ENCODE measurements around the gene SYNGR3. TPM values are rescaled to one million over a fixed set of nuclear protein-coding genes. Genes with fewer than 3 reads are reported as not detected.

Gene SYNGR3
- total RNA-seq, 1 experiment from 2014 or later = 11.9 TPM

DNA sequence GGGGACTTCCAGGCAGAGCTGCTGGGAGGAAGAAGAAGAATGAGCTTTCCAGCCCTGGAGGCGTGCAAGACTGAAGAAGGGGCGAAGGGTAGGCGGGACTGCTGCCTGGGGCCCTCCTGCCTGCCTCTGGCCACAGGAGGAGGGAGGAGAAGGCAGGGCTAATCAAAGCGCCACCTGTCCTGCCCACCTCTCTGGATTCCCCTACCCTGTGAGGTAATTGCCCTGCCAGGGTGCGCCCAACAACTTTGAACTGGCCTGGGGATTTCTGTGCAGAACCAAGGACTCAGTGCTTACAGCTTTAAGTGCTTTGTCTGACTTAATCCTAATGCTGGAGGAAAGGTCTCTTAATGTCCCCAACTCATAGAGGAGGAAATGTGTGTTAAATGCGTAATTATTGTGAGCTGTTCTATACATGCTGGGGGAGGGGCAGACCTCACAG is 8.4 kb upstream of the SYNGR3 start, which contains the start of gene NOXO1:
TSS of gene NOXO1 (minus strand) at position 72 of the 439 bp plus-strand sequence. CDS start 290 bp downstream, outside the sequence.
- H3K79me1 ChIP-seq (ENCODE audit: insufficient read depth, low read depth, low read length, poor library complexity, severe bottlenecking) = no peaks in the 10 kb centered on the region
- no peak within 1 kb of the TSS for H2BK15ac ChIP-seq (ENCODE audit: low read depth, low read length)
- no peak within 1 kb of the TSS; the same call in 1 of the 2 replicates for H3K14ac ChIP-seq (ENCODE audit: insufficient read depth, low read length)
- H3K9me3 ChIP-seq (ENCODE audit: control insufficient read depth, low read depth, low read length) = no peaks in the 10 kb centered on the region
- peaks cover 19 to 26% of the 10 kb centered on the region in 2 experiments for H3K4me1 Mint-ChIP-seq
- no peaks in the 10 kb centered on the region; the same call in 1 of the 2 replicates for H3K79me2 ChIP-seq (ENCODE audit: insufficient read depth, low read length)
- TF ChIP-seq, protein P1, sequence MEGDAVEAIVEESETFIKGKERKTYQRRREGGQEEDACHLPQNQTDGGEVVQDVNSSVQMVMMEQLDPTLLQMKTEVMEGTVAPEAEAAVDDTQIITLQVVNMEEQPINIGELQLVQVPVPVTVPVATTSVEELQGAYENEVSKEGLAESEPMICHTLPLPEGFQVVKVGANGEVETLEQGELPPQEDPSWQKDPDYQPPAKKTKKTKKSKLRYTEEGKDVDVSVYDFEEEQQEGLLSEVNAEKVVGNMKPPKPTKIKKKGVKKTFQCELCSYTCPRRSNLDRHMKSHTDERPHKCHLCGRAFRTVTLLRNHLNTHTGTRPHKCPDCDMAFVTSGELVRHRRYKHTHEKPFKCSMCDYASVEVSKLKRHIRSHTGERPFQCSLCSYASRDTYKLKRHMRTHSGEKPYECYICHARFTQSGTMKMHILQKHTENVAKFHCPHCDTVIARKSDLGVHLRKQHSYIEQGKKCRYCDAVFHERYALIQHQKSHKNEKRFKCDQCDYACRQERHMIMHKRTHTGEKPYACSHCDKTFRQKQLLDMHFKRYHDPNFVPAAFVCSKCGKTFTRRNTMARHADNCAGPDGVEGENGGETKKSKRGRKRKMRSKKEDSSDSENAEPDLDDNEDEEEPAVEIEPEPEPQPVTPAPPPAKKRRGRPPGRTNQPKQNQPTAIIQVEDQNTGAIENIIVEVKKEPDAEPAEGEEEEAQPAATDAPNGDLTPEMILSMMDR (conservative IDR thresholded peaks at IDR 0.05) = no peak
- H3K27me3 Mint-ChIP-seq (ENCODE audit: low read depth) = peaks cover 40% of the 10 kb centered on the region
- H3K4me2 ChIP-seq (ENCODE audit: insufficient read depth, insufficient read length, low read length) = peak within 1 kb of the TSS; percentile 40
- peaks cover 24% of the 10 kb centered on the region for H3K23me2 ChIP-seq (ENCODE audit: insufficient read length, low read depth, low read length, poor library complexity, severe bottlenecking)
- H3K4me3 Mint-ChIP-seq = peak within 1 kb of the TSS in 1 of 2 experiments; percentile 64; a peak in 4 of 5 replicates
- no peak within 1 kb of the TSS for H2AK5ac ChIP-seq (ENCODE audit: insufficient read length, low read length)
- no peak within 1 kb of the TSS for H3K9ac ChIP-seq (ENCODE audit: extremely low read depth, insufficient read length, low read length)
- H3K9me3 Mint-ChIP-seq = no peaks in the 10 kb centered on the region
- H2BK5ac ChIP-seq (ENCODE audit: insufficient read length, low read length) = no peak within 1 kb of the TSS
- H2AFZ ChIP-seq (ENCODE audit: low read length) = no peak within 1 kb of the TSS
- H3K4ac ChIP-seq (ENCODE audit: low read depth, low read length) = no peak within 1 kb of the TSS
- H3K23ac ChIP-seq (ENCODE audit: insufficient read length, low read depth, low read length) = no peak within 1 kb of the TSS
- WGBS (ENCODE audit: extremely low coverage, insufficient read length, low lambda C conversion rate) = no CpG with 5 or more reads among the region's 6 CpGs
- no peak within 1 kb of the TSS for H2BK20ac ChIP-seq (ENCODE audit: low read depth, low read length, poor library complexity, severe bottlenecking)
- H4K20me1 ChIP-seq (ENCODE audit: control insufficient read depth, insufficient read depth, insufficient read length) = peaks cover 2% of the 10 kb centered on the region
- H3K4me1 ChIP-seq (ENCODE audit: insufficient read depth, low read length) = no peaks in the 10 kb centered on the region
- no peak for DNase-seq
- no peak within 1 kb of the TSS for H2BK120ac ChIP-seq (ENCODE audit: low read depth, low read length, poor library complexity, severe bottlenecking)
- no peak within 1 kb of the TSS for H3K56ac ChIP-seq (ENCODE audit: insufficient read length, low read depth, low read length)
- H4K91ac ChIP-seq (ENCODE audit: insufficient read length, low read depth, low read length) = no peak within 1 kb of the TSS
- peaks cover 22% of the 10 kb centered on the region for H3K27me3 ChIP-seq (ENCODE audit: insufficient read depth, low read length)
- H4K5ac ChIP-seq (ENCODE audit: insufficient read length, low read depth, low read length) = no peak within 1 kb of the TSS
- no peak within 1 kb of the TSS for H4K8ac ChIP-seq (replicated peaks; ENCODE audit: insufficient read length, low read depth, low read length)
- H3K18ac ChIP-seq (ENCODE audit: insufficient read length, low read depth, low read length) = no peak within 1 kb of the TSS
- peaks cover 0 to 19% (median 18%) of the 10 kb centered on the region in 3 experiments; a peak in 6 of 7 replicates for H3K36me3 Mint-ChIP-seq (ENCODE audit: insufficient read depth in 1 of 3, low read depth in 3 of 3)
- H3T11ph ChIP-seq (ENCODE audit: low read length) = no peak within 1 kb of the TSS
- no peak within 1 kb of the TSS for H3K27ac ChIP-seq (ENCODE audit: insufficient read length, low read depth, low read length)
- no peak within 1 kb of the TSS; a peak in 1 of 7 replicates for H3K27ac Mint-ChIP-seq
- H2BK12ac ChIP-seq (ENCODE audit: insufficient read length, low read depth, low read length) = no peak within 1 kb of the TSS
